Measurements from ENCODE around the gene TXK. TPM values are rescaled to one million over a fixed set of nuclear protein-coding genes. Genes with fewer than 3 reads are reported as not detected.

The TXK gene
- total RNA-seq, 2 experiments from 2014 or later, result 13.3 to 14.2 TPM

DNA sequence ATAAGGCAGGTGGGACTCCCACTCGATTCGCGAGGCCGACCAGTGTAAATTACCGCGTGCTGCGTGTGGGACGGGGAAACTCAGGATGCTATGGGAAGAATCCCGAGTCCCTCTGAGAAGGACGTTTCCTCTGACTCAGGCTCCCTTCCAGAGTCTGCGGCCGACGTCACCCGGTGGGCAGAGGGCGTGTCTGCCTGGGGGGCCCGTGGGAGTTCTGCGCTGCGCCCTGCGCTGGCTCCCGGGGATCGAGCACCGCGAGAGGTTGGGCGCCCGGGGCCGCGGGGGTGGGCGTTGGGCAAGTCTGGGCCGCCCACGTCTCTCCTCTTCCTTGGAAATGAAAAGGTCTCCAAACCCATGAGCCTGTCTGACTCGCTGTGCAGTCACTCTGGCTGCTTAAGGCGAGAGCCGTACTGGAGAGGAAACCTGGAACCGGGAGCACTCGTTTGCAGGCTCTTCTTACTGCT lies 116.9 kb downstream of the TXK start:
- no peaks in the 10 kb centered on the region for H3K9me3 Mint-ChIP-seq
- no peaks in the 10 kb centered on the region for H3K36me3 Mint-ChIP-seq
- H3K27ac Mint-ChIP-seq, result peak overlapping the region; percentile 20
- peaks cover 24% of the 10 kb centered on the region for H3K27me3 Mint-ChIP-seq
- H3K4me1 Mint-ChIP-seq, result peaks cover 27% of the 10 kb centered on the region
- H3K4me3 Mint-ChIP-seq, result peak overlapping the region; percentile 81
- DNase-seq, result peak; percentile 62

Other genes with a start within 250 kb of the TXK start
- gene NFXL1, start 219.7 kb downstream of the TXK start, total RNA-seq, result 10 to 100 TPM; 13.2 to 14.4 TPM
- gene CNGA1, start 117.6 kb downstream of the TXK start, total RNA-seq, result under 1 TPM; 0.34 to 0.64 TPM
- gene NIPAL1, start 117.5 kb downstream of the TXK start, total RNA-seq, result 1 to 10 TPM; 1.8 to 2.9 TPM
- 1 to 10 TPM; 3.4 to 3.9 TPM for gene TEC, start 135.6 kb upstream of the TXK start, total RNA-seq
- gene SLAIN2, start 207.3 kb upstream of the TXK start, total RNA-seq, result 10 to 100 TPM; 62.0 to 66.3 TPM